Mesothelial cell of epicardium (in vitro differentiated cells): ENCODE data around the gene INPP5F. TPM values are rescaled to one million over a fixed set of nuclear protein-coding genes. Genes with fewer than 3 reads are reported as not detected.
"Not testable (repeated sequence)": the region's sequence is repeated elsewhere in the genome, so short reads cannot be mapped to it uniquely, and the experiment has no call there.

Experiments used
- DNase-seq, 2 experiments: peaks; one replicate each; pipeline ENCODE4 v3.0.0; 2021; ENCODE audit warnings: low spot score in 2 of 2; ENCODE audit not compliant: unreplicated experiment in 2 of 2
- H3K27ac Mint-ChIP-seq: 2 replicates; pipeline ENCODE4 v1.8.0; 2021; ENCODE audit warnings: mixed read lengths
- H3K27me3 Mint-ChIP-seq: 2 replicates; pipeline ENCODE4 v1.8.0; 2021; ENCODE audit warnings: low read depth, mixed read lengths
- H3K36me3 Mint-ChIP-seq: 2 replicates; pipeline ENCODE4 v1.8.0; 2021; ENCODE audit warnings: mixed read lengths
- H3K4me1 Mint-ChIP-seq: 2 replicates; pipeline ENCODE4 v1.8.0; 2021; ENCODE audit warnings: mixed read lengths
- H3K4me3 Mint-ChIP-seq: 2 replicates; pipeline ENCODE4 v1.8.0; 2021; ENCODE audit warnings: mild to moderate bottlenecking, moderate library complexity, mixed read lengths
- H3K9me3 Mint-ChIP-seq: 2 replicates; pipeline ENCODE4 v1.8.0; 2021; ENCODE audit warnings: mixed read lengths
- total RNA-seq: library from RNA; stranded (reverse); gene quantifications from 3 replicates; pipeline ENCODE4 v1.2.1, GENCODE V29; 2021
- TF ChIP-seq, protein P1 (sequence below): fragments of 200-600 bp; sonication (generic); IDR thresholded peaks from one replicate; pipeline ENCODE4 v1.5.0; 2021; ENCODE audit warnings: antibody characterized with exemption; ENCODE audit not compliant: unreplicated experiment

INPP5F gene
- total RNA-seq, 1 donor from 2014 or later = 56.5 TPM

DNA sequence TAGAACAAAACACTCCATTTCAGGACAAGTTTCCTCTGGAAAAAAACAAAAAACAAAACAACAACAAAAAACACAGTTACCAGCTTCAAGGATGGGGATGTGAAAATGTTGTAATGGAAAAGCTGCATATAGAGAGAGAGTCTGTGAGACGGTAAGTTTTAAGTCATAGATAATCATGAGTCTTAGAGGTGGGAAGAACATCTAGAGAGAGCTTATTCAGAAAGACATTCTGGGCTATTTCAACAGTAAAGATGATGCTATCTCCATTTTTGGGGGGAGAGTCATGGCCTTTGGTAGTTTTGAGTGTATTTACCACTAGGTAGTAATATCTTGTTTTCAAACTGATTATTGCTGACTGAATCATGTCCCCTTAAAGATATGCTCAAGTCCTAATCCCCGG, 23.3 kb upstream of the INPP5F start:
- Mint-ChIP-seq H3K4me1 (peaks cover 7% of the 10 kb centered on the region), H3K27ac (no peak overlapping the region), H3K36me3 (no peaks in the 10 kb centered on the region), H3K27me3 (no peaks in the 10 kb centered on the region), H3K9me3 (peaks cover 13% of the 10 kb centered on the region), H3K4me3 (no peak overlapping the region)
- no peak for DNase-seq
- TF ChIP-seq, protein P1, sequence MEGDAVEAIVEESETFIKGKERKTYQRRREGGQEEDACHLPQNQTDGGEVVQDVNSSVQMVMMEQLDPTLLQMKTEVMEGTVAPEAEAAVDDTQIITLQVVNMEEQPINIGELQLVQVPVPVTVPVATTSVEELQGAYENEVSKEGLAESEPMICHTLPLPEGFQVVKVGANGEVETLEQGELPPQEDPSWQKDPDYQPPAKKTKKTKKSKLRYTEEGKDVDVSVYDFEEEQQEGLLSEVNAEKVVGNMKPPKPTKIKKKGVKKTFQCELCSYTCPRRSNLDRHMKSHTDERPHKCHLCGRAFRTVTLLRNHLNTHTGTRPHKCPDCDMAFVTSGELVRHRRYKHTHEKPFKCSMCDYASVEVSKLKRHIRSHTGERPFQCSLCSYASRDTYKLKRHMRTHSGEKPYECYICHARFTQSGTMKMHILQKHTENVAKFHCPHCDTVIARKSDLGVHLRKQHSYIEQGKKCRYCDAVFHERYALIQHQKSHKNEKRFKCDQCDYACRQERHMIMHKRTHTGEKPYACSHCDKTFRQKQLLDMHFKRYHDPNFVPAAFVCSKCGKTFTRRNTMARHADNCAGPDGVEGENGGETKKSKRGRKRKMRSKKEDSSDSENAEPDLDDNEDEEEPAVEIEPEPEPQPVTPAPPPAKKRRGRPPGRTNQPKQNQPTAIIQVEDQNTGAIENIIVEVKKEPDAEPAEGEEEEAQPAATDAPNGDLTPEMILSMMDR = no peak

GRCh38 chr10:119703903-119704508, 21.8 kb upstream of the INPP5F start:
- TF ChIP-seq, protein P1 = no peak
- H3K27me3 Mint-ChIP-seq = no peaks in the 10 kb centered on the region
- peaks cover 7% of the 10 kb centered on the region for H3K4me1 Mint-ChIP-seq
- no peak overlapping the region for H3K27ac Mint-ChIP-seq
- H3K4me3 Mint-ChIP-seq = no peak overlapping the region
- peaks cover 14% of the 10 kb centered on the region for H3K9me3 Mint-ChIP-seq
- DNase-seq = no peak
- no peaks in the 10 kb centered on the region for H3K36me3 Mint-ChIP-seq

DNA sequence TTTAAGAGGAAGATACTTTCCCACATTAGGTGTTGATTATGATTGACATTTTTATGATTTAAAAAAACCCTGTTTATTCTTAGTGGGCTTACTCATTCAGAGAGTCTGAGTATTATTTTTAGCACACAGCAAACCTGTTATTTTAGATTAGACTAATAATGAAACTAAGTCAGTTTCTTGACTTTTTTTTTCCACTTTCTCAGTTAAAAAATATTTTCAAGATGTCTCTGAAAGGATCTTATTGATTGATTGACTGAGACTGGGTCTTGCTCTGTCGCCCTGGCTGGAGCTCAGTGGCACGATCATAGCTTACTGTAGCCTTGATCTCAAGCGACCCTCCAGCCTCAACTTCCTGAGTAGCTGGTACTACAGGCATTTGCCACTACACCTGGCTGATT, 20.4 kb upstream of the INPP5F start:
- Mint-ChIP-seq H3K27ac (no peak overlapping the region), H3K4me1 (peaks cover 7% of the 10 kb centered on the region), H3K36me3 (no peaks in the 10 kb centered on the region), H3K9me3 (peaks cover 14% of the 10 kb centered on the region), H3K27me3 (no peaks in the 10 kb centered on the region), H3K4me3 (no peak overlapping the region)
- no peak for DNase-seq
- TF ChIP-seq, protein P1 = no peak

DNA sequence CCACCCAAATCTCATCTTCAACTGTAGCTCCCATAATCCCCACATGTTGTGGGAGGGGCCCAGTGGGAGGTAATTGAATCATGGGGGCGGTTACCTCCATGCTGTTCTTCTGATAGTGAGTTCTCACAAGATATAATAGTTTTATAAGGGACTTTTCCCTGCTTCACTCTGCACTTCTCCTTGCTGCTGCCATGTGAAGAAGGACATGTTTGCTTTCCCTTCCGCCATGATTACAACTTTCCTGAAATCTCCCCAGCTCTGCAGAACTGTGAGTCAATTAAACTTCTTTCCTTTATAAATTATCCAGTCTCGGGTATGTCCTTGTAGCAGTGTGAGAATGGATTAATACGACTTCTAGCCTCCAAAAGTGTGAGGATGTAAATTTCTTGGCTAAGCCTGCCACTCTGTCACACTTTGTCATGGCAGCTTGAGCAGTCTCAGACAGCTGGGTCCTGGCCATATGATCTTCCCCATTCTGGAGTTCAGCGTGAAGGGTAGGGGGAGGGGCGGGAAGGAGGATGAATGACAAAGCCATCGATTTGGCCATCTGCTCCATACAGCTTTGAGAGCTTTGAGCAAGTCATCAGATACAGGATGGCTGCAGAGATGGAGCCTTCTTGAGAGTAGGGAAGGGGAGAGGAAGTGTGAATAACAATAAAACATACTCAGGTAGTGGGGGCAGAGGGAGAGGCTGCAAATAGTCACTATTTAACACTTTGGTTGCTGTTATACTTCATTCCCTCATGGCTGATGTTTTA, 19.1 kb upstream of the INPP5F start:
- Mint-ChIP-seq H3K36me3 (no peaks in the 10 kb centered on the region), H3K27ac (no peak overlapping the region), H3K4me3 (no peak overlapping the region), H3K9me3 (peaks cover 21% of the 10 kb centered on the region), H3K4me1 (peaks cover 3% of the 10 kb centered on the region), H3K27me3 (no peaks in the 10 kb centered on the region)
- DNase-seq = no peak
- TF ChIP-seq, protein P1 = no peak

DNA sequence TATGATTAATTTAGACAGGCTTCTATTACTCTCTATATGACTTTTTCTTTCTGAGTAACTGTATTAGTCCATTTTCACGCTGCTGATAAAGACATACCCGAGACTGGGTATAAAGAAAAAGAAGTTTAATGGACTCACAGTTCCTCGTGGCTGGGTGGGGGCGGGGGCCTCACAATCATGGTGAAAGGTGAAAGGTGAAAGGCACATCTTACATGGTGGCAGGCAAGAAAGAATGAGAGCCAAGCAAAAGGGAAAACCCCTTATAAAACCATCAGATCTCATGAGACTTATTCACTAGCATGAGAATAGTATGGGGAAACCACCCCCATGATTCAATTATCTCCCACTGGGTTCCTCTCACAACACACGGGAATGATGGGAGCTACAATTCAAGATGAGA, 18.5 kb upstream of the INPP5F start:
- peaks cover 21% of the 10 kb centered on the region for H3K9me3 Mint-ChIP-seq
- H3K4me1 Mint-ChIP-seq, H3K27me3 Mint-ChIP-seq, H3K4me3 Mint-ChIP-seq, H3K27ac Mint-ChIP-seq, H3K36me3 Mint-ChIP-seq, DNase-seq: not testable (repeated sequence)

DNA sequence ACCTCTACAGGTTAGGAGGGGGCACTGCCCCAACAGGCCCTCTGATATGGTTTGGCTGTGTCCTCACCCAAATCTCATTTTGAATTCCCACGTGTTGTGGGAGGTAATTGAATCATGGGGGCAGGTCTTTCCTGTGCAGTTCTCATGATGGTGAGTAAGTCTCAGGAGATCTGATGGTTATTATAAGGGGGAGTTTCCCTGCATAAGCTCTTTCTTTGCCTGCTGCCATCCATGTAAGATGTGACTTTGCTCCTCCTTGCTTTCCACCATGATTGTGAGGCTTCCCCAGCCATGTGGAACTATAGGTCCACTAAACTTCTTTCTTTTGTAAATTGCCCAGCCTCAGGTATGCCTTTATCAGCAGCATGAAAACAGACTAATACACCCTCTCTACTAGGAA, 14.9 kb upstream of the INPP5F start:
- not testable (repeated sequence) for H3K36me3 Mint-ChIP-seq, H3K4me3 Mint-ChIP-seq

More for the DNA sequence above, 14.9 kb upstream of the INPP5F start:
- H3K9me3 Mint-ChIP-seq = peaks cover 21% of the 10 kb centered on the region
- not testable (repeated sequence) for DNase-seq, H3K27me3 Mint-ChIP-seq, H3K4me1 Mint-ChIP-seq, H3K27ac Mint-ChIP-seq
